Coronary artery (tissue), 2 donors: ENCODE data around the gene AGRN.

Experiments
- DNase-seq: peaks from one replicate; pipeline ENCODE4 v3.0.0-alpha.2; 2017; ENCODE audit warnings: low spot score
- H3K27ac ChIP-seq, 2 donors: fragments of 200-600 bp; sonication (generic); one replicate each; pipeline ENCODE4 v1.5.1; 2016 to 2019
- H3K4me3 ChIP-seq: fragments of 200-600 bp; sonication (generic); 2 replicates; pipeline ENCODE4 v1.5.1; 2016; ENCODE audit warnings: mild to moderate bottlenecking, moderate library complexity
- TF ChIP-seq, protein P1 (sequence below): fragments of 200-600 bp; sonication (generic); IDR thresholded peaks from one replicate; pipeline ENCODE4 v1.5.1; 2019; ENCODE audit warnings: antibody characterized with exemption

The AGRN gene

GRCh38 chr1:1049318-1050165 is 29.6 kb downstream of the AGRN start:
- Histone ChIP-seq H3K27ac (no peak overlapping the region), H3K4me3 (no peak overlapping the region)
- no peak for DNase-seq
- TF ChIP-seq, protein P1, sequence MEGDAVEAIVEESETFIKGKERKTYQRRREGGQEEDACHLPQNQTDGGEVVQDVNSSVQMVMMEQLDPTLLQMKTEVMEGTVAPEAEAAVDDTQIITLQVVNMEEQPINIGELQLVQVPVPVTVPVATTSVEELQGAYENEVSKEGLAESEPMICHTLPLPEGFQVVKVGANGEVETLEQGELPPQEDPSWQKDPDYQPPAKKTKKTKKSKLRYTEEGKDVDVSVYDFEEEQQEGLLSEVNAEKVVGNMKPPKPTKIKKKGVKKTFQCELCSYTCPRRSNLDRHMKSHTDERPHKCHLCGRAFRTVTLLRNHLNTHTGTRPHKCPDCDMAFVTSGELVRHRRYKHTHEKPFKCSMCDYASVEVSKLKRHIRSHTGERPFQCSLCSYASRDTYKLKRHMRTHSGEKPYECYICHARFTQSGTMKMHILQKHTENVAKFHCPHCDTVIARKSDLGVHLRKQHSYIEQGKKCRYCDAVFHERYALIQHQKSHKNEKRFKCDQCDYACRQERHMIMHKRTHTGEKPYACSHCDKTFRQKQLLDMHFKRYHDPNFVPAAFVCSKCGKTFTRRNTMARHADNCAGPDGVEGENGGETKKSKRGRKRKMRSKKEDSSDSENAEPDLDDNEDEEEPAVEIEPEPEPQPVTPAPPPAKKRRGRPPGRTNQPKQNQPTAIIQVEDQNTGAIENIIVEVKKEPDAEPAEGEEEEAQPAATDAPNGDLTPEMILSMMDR = no peak

DNA sequence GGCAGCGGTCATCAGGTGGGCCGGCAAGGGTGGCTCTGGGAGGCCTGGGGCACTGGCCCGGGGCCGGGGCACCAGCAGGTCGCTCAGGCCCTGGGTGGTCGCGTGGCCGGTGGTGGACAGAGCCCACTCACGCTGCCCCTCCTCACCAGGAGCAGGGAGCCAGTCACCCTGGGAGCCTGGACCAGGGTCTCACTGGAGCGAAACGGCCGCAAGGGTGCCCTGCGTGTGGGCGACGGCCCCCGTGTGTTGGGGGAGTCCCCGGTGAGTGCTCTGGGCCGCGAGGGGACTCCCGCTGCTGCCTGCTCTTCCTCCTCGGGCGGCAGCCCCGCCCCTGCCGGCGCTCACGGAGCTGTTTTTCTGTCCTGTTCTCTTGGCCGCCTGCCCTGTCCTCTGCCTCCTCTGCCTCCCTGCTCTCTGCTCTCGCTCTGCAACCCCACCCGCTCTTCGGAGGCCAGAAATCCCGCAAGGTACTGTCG is 30.7 kb downstream of the AGRN start:
- Histone ChIP-seq H3K4me3 (no peak overlapping the region), H3K27ac (no peak overlapping the region)
- TF ChIP-seq, protein P1 = no peak
- no peak for DNase-seq

DNA sequence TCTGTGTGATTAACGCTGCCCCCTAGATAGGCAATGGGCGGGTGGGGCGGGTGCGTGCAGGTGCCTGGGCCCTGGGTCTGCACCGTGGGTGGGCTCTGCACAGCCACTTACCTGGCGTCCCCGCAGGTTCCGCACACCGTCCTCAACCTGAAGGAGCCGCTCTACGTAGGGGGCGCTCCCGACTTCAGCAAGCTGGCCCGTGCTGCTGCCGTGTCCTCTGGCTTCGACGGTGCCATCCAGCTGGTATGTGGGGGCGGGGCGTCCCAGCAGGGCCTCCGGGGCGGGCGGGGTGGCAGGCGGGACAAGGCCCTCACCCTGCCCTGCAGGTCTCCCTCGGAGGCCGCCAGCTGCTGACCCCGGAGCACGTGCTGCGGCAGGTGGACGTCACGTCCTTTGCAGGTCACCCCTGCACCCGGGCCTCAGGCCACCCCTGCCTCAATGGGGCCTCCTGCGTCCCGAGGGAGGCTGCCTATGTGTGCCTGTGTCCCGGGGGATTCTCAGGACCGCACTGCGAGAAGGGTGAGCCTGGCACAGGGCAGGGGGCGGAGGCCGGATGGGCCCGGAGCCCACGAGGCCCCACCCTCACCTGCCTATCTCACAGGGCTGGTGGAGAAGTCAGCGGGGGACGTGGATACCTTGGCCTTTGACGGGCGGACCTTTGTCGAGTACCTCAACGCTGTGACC is 31.3 kb downstream of the AGRN start:
- DNase-seq = no peak
- H3K4me3 ChIP-seq = no peak overlapping the region
- TF ChIP-seq, protein P1 = no peak

DNA sequence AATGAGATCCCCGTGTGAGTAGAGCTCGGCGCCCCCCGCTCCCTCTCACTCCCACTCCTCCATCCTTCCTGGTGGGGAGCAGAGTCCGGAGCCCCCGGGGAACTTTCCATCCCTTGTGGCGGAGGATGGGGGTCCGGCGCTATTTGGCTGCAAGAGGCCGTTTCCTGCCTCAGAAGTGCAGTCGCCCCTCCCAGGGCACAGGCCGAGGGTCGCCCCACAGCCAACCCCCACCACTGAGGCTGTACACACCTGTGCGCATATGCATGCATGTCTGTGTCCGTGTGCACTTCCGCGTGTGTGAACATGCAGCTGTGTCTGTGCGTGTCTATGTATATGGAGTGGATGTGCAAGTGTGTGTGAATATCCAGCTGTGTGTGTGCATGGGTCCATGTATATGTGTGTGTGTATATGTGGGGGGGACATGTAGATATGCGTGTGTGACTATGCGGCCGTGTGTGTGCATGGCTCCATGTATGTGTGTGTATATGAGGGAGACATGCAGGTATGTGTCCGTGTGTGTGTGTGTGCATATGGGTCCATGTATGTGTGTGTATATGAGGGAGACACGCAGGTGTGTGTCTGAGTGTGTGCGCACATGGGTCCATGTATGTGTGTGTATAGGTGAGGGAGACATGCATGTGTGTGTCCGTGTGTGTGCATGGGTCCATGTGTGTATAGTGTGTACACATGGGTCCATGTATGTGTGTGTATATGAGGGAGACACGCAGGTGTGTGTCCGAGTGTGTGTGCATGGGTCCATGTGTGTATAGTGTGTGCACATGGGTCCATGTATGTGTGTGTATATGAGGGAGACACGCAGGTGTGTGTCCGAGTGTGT is 32.3 kb downstream of the AGRN start:
- DNase-seq = no peak
- Histone ChIP-seq H3K27ac (no peak overlapping the region), H3K4me3 (no peak overlapping the region)
- TF ChIP-seq, protein P1 = no peak

More for the DNA sequence above, 31.3 kb downstream of the AGRN start:
- no peak overlapping the region for H3K27ac ChIP-seq

DNA sequence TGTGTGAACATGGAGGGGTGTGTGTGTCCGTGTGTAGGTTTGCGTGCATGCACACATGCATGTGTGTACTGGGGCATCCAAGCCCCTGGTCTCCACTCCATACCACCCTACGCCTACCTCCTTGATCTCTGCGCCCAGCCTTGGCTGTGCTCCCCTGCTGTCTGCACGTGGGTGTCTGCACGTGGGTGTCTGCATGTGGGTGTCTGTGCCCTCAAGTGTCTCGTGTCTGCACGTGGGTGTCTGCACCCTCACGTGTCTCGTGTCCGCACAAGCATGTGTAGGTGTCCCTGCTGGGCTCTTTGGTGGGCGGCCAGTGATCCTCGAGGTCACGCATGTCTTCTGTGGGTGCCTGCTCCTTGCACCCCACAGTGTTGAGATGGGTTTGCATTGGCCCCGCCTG is 33.1 kb downstream of the AGRN start:
- no peak for DNase-seq
- TF ChIP-seq, protein P1 = no peak
- H3K4me3 ChIP-seq = no peak overlapping the region
- H3K27ac ChIP-seq = no peak overlapping the region

GRCh38 chr1:1053682-1054081 is 33.8 kb downstream of the AGRN start:
- no peak overlapping the region for H3K27ac ChIP-seq
- TF ChIP-seq, protein P1 = no peak
- no peak for DNase-seq
- no peak overlapping the region for H3K4me3 ChIP-seq
